Transverse colon (tissue), 4 donors: Measurements from ENCODE around the gene WWOX. TPM values are rescaled to one million over a fixed set of nuclear protein-coding genes. Genes with fewer than 3 reads are reported as not detected.

Source experiments
- DNase-seq: peaks from one replicate; pipeline ENCODE4 v3.0.0-alpha.2; 2019
- H3K27ac ChIP-seq, 4 donors: fragments of 200-600 bp; sonication (generic); 2 replicates each; pipeline ENCODE4 v1.5.1; 2016 to 2018; ENCODE audit warnings: inconsistent platforms in 4 of 4
- H3K27me3 ChIP-seq: fragments of 200-600 bp; sonication (generic); 2 replicates; pipeline ENCODE4 v1.5.1; 2017; ENCODE audit warnings: inconsistent platforms
- H3K36me3 ChIP-seq, 4 donors: fragments of 200-600 bp; sonication (generic); 2 replicates each; pipeline ENCODE4 v1.5.1; 2017 to 2019; ENCODE audit warnings: inconsistent platforms in 4 of 4
- H3K4me1 ChIP-seq, 4 donors: fragments of 200-600 bp; sonication (generic); 2 replicates each; pipeline ENCODE4 v1.5.1; 2017 to 2020; ENCODE audit warnings: inconsistent platforms in 4 of 4
- H3K4me3 ChIP-seq, 4 donors: fragments of 200-600 bp; sonication (generic); 1 replicate in 1 of 4; 2 replicates in 3 of 4; pipeline versions ENCODE4 v1.5.1 to v1.6.1; 2017 to 2019; ENCODE audit warnings: inconsistent platforms in 4 of 4
- H3K9me3 ChIP-seq, 2 donors: fragments of 200-600 bp; sonication (generic); 2 replicates each; pipeline ENCODE4 v1.5.1; 2017 to 2019; ENCODE audit warnings: inconsistent platforms in 2 of 2
- EP300 ChIP-seq: sonication (generic); formaldehyde crosslinking; IDR thresholded peaks from one replicate; pipeline ENCODE4 v1.6.1; 2017; ENCODE audit warnings: antibody characterized with exemption, low read depth
- POLR2A ChIP-seq: fragments of 450-650 bp; IDR thresholded peaks from one replicate; pipeline ENCODE4 v1.6.1; 2016; ENCODE audit warnings: antibody characterized with exemption, mild to moderate bottlenecking, moderate library complexity
- POLR2AphosphoS5 ChIP-seq, 3 donors: sonication (generic); formaldehyde crosslinking; IDR thresholded peaks; one replicate each; pipeline ENCODE4 v1.6.1; 2016; ENCODE audit warnings: antibody characterized with exemption in 3 of 3
- WGBS, 2 donors: methylation state at CpG; one replicate each; pipeline ENCODE4 v1.1.5; 2018; ENCODE audit warnings: low coverage in 1 of 2; 5-methylcytosine and 5-hydroxymethylcytosine counted together
- in situ Hi-C, 4 donors: fragments of 200-750 bp; cut with MboI; loops; one replicate each; pipeline versions ENCODE4 v1.15.0 to v1.15.1; 2017; ENCODE audit warnings: low sequenced_read_pairs in 3 of 4, low pct_ligation_motif_present in 1 of 4, low pct_unique_long_range_greater_than_20kb in 1 of 4
- intact Hi-C: fragments of 100-400 bp; cut with DNase I; formaldehyde crosslinking; loops from one replicate; pipeline ENCODE4 v1.15.1; 2023; ENCODE audit warnings: low total_unique reads
- total RNA-seq, 4 donors: library from RNA; depleted of rRNA; stranded (reverse); fragments of >200 nt; gene quantifications; one replicate each; pipeline ENCODE4 v1.1.0, GENCODE V29; 2016
- TF ChIP-seq, protein P1 (sequence below), 5 experiments: fragments of 200-600 bp in 3 of 5; fragments of 450-650 bp in 2 of 5; sonication (generic) in 3 of 5; IDR thresholded peaks; 1 replicate in 2 of 5; 2 replicates in 3 of 5; pipeline ENCODE4 v1.5.1; 2016 to 2017; ENCODE audit warnings: antibody characterized with exemption in 5 of 5, inconsistent platforms in 3 of 5, mild to moderate bottlenecking in 2 of 5, moderate library complexity in 1 of 5

WWOX gene
- total RNA-seq, 4 donors from 2014 or later, result 11.2 to 53.8 (median 24.8) TPM

DNA sequence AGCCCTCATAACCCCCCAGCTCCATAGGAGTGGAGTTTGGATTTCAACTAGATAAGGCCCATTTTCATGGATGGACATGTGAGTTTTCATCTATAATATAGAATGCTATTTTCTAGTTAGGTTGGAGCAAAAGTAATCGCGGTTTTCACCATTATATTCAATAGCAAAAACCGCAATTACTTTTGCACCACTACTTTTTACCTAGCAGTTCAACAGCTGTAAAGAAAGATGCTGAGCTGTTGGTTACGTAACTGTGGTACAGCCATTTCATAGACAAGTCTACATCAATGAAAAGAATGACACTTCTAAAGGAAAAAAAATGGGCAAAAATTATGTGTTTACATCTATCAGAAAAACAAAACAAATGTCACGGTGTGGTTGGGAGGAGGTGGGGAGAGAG lies 993.4 kb downstream of the WWOX start:
- H3K27ac ChIP-seq, result no peak overlapping the region
- in situ Hi-C loops (no loop called here), intact Hi-C loops (no loop called here)
- no peaks in the 10 kb centered on the region for H3K36me3 ChIP-seq
- TF ChIP-seq, protein P1, sequence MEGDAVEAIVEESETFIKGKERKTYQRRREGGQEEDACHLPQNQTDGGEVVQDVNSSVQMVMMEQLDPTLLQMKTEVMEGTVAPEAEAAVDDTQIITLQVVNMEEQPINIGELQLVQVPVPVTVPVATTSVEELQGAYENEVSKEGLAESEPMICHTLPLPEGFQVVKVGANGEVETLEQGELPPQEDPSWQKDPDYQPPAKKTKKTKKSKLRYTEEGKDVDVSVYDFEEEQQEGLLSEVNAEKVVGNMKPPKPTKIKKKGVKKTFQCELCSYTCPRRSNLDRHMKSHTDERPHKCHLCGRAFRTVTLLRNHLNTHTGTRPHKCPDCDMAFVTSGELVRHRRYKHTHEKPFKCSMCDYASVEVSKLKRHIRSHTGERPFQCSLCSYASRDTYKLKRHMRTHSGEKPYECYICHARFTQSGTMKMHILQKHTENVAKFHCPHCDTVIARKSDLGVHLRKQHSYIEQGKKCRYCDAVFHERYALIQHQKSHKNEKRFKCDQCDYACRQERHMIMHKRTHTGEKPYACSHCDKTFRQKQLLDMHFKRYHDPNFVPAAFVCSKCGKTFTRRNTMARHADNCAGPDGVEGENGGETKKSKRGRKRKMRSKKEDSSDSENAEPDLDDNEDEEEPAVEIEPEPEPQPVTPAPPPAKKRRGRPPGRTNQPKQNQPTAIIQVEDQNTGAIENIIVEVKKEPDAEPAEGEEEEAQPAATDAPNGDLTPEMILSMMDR (IDR thresholded peaks at IDR 0.05), result no peak
- TF ChIP-seq EP300, result no peak
- TF ChIP-seq POLR2AphosphoS5 (IDR thresholded peaks at IDR 0.05), result no peak
- no peak for TF ChIP-seq POLR2A
- no peaks in the 10 kb centered on the region for H3K27me3 ChIP-seq
- peaks cover 0 to 13% (median 4%) of the 10 kb centered on the region in 4 donors for H3K4me1 ChIP-seq
- H3K4me3 ChIP-seq, result no peak overlapping the region
- DNase-seq, result no peak
- WGBS, 2 donors, result 93% methylated on average over 5 of the region's 5 CpGs
- no peaks in the 10 kb centered on the region for H3K9me3 ChIP-seq

DNA sequence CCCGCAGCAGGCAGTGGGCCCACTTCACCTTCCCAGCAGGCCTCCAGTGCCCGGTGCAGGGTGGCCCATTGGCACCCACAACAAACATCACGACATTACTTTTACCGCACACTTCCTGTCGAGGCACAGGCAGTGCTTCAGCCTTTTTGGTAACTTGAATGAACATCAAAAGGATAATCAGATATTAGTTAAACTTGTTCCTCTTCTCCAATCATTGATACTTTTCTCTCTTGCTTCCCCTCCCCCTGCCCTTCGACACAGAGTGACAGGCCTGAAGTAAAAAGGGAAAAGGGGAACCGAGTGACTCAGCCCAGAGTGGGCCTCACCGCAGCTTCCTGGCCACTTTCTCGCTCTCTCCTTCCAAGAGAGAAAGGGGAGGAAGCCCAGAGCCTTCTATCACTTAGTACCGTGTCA lies 994.1 kb downstream of the WWOX start:
- Histone ChIP-seq H3K4me1 (peaks cover 0 to 13% (median 4%) of the 10 kb centered on the region in 4 donors), H3K36me3 (no peaks in the 10 kb centered on the region), H3K4me3 (no peak overlapping the region), H3K27ac (no peak overlapping the region), H3K27me3 (no peaks in the 10 kb centered on the region), H3K9me3 (no peaks in the 10 kb centered on the region)
- intact Hi-C loops, result no loop called here
- in situ Hi-C loops, result no loop called here
- 68 to 92% methylated on average over 6 to 10 of the region's 10 CpGs for WGBS, 2 donors
- DNase-seq, result peak; percentile 29
- TF ChIP-seq, protein P1 (IDR thresholded peaks at IDR 0.05), result no peak
- TF ChIP-seq POLR2A, result no peak
- TF ChIP-seq EP300, result no peak
- no peak for TF ChIP-seq POLR2AphosphoS5 (IDR thresholded peaks at IDR 0.05)

DNA sequence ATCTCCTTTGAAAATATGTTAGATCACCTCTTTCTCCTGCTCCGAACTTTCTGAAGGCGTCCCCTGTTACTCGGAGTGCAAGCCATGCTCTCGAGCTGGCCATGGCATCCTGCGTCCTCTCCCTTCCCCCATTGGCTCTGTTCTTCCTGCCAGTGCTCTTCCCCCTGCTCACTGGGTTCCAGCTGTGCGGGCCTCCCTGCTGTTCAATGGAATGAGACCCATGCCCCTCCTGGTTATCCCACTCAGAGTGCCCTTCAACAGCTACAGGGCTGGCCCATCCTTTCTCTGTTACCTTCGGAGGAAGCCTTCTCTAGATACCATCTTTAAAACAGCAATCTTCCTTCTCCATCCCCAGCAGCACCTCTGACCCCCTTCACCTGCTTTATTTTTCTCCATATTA lies 996.8 kb downstream of the WWOX start:
- H3K9me3 ChIP-seq, result no peaks in the 10 kb centered on the region
- no peaks in the 10 kb centered on the region for H3K36me3 ChIP-seq
- H3K4me3 ChIP-seq, result no peak overlapping the region
- intact Hi-C loops (no loop called here), in situ Hi-C loops (no loop called here)
- H3K27me3 ChIP-seq, result no peaks in the 10 kb centered on the region
- DNase-seq, result no peak
- TF ChIP-seq POLR2AphosphoS5 (IDR thresholded peaks at IDR 0.05) (no peak), EP300 (no peak), POLR2A (no peak)
- TF ChIP-seq, protein P1 (IDR thresholded peaks at IDR 0.05), result no peak
- H3K27ac ChIP-seq, result no peak overlapping the region
- H3K4me1 ChIP-seq, result peaks cover 0 to 3% (median 0%) of the 10 kb centered on the region in 4 donors
- 81 to 90% methylated on average over 3 to 7 of the region's 7 CpGs for WGBS, 2 donors

DNA sequence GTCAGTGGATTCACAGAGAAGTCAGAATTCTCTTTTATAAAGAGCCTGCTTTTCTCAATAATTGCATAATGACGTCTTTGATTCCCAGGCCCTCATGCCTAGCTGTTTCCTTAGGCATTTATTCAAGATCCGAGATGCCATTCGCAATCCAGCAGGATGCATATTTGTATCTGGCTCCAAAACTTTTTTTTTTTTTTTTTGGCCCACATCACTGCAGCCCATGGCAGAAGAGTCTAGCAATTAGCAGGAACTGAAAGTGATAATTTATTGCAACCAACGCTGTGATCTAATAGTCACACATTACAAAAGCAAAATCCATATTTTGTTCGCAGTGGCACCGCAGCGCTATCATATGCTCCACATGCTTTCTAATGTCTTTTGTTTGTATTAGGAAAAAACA lies 997.7 kb downstream of the WWOX start:
- DNase-seq, result no peak
- TF ChIP-seq, protein P1 (IDR thresholded peaks at IDR 0.05), result no peak
- no peaks in the 10 kb centered on the region for H3K9me3 ChIP-seq
- peaks cover 0 to 3% (median 0%) of the 10 kb centered on the region in 4 donors for H3K4me1 ChIP-seq
- in situ Hi-C loops, result no loop called here
- H3K27me3 ChIP-seq, result no peaks in the 10 kb centered on the region
- no peaks in the 10 kb centered on the region for H3K36me3 ChIP-seq
- H3K27ac ChIP-seq, result no peak overlapping the region
- intact Hi-C loops, result no loop called here
- no peak overlapping the region for H3K4me3 ChIP-seq
- 81 to 88% methylated on average over 7 of the region's 7 CpGs for WGBS, 2 donors
